C4-2B (cell line): ENCODE measurements around the gene FAXDC2.

Source experiments
- H3K27ac ChIP-seq: fragments of 450-650 bp; 2 replicates; pipeline ENCODE4 v1.5.1; 2017
- ZFX ChIP-seq: fragments of 450-650 bp; IDR thresholded peaks from 2 replicates; pipeline ENCODE4 v1.6.1; 2017
- TF ChIP-seq, protein P1 (sequence below): fragments of 450-650 bp; conservative IDR thresholded peaks from 2 replicates; pipeline ENCODE4 v1.5.1; 2017; ENCODE audit warnings: mild to moderate bottlenecking

FAXDC2 gene

GRCh38 chr5:154793599-154794524, 56.5 kb downstream of the FAXDC2 start:
- H3K27ac ChIP-seq: no peak overlapping the region
- TF ChIP-seq, protein P1, sequence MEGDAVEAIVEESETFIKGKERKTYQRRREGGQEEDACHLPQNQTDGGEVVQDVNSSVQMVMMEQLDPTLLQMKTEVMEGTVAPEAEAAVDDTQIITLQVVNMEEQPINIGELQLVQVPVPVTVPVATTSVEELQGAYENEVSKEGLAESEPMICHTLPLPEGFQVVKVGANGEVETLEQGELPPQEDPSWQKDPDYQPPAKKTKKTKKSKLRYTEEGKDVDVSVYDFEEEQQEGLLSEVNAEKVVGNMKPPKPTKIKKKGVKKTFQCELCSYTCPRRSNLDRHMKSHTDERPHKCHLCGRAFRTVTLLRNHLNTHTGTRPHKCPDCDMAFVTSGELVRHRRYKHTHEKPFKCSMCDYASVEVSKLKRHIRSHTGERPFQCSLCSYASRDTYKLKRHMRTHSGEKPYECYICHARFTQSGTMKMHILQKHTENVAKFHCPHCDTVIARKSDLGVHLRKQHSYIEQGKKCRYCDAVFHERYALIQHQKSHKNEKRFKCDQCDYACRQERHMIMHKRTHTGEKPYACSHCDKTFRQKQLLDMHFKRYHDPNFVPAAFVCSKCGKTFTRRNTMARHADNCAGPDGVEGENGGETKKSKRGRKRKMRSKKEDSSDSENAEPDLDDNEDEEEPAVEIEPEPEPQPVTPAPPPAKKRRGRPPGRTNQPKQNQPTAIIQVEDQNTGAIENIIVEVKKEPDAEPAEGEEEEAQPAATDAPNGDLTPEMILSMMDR: no peak
- TF ChIP-seq ZFX: no peak

- no peak overlapping the region for H3K27ac ChIP-seq
- TF ChIP-seq, protein P1: no peak
- no peak for TF ChIP-seq ZFX
Measured at GRCh38 chr5:154791535-154791934, 58.9 kb downstream of the FAXDC2 start.

DNA sequence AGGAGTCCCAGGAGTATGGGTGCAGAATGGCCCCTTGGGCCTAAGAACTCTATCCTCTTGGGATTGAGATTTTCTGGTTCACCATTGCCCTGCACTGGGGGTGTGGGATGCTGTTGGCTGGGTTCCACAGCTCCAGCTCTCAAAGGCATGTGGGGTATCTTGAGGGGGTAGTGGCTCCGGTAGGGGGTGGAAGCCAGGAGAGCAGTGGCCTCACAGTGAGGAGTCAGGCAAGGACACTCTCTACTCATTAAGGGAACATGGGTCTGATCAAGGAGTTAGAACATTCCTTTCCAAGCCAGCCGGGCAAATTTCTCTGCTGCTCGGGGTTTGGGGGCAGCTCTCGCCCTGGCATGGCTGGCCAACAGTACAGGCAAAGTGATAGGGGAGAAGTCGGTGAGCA, 62.2 kb downstream of the FAXDC2 start:
- H3K27ac ChIP-seq: no peak overlapping the region
- TF ChIP-seq, protein P1: no peak
- TF ChIP-seq ZFX: no peak

DNA sequence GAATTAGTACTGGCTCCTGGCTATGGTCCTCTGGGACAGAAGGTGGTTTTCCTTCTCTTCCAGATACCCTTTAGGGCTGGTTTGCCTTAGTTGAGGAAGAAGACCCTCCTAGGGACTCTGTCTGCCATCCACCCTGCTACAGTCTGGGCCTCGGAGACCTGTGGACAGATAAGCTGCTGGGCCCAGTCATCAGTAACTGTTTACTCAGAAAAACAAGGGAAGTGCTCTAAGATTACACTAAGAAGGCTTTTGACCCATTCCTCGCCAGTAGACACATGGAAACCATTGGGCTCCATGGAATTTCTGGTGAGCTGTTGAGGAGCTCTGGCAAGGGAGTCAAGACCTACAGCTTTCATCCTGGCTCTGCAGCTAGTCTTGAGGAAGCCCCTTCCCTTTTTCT, 64.0 kb downstream of the FAXDC2 start:
- no peak overlapping the region for H3K27ac ChIP-seq
- TF ChIP-seq ZFX: no peak
- TF ChIP-seq, protein P1: no peak

GRCh38 chr5:154784856-154785255, 65.5 kb downstream of the FAXDC2 start:
- H3K27ac ChIP-seq: no peak overlapping the region
- TF ChIP-seq, protein P1: no peak
- no peak for TF ChIP-seq ZFX

GRCh38 chr5:154783774-154784460, 66.5 kb downstream of the FAXDC2 start:
- no peak overlapping the region for H3K27ac ChIP-seq
- TF ChIP-seq, protein P1: no peak
- no peak for TF ChIP-seq ZFX
